SK-N-SH treated with all-trans-retinoic acid at 6 μM for 48 hours (cell line): ENCODE results near the gene GPR152.
"Not testable (repeated sequence)": the region's sequence is repeated elsewhere in the genome, so short reads cannot be mapped to it uniquely, and the experiment has no call there.

ENCODE experiments used
- ATAC-seq: fragments of 200-7000 bp; cut with Tn5 transposase; 3 replicates; pipeline ENCODE4 v1.9.1; 2020; ENCODE audit warnings: mild to moderate bottlenecking, moderate library complexity
- BACH2 ChIP-seq: fragments of 250-450 bp; sonication (Bioruptor Pico); IDR thresholded peaks from 2 replicates; pipeline ENCODE4 v1.9.0; 2021; ENCODE audit warnings: mild to moderate bottlenecking, borderline replicate concordance
- CREB5 ChIP-seq: fragments of 250-450 bp; sonication (Bioruptor Pico); IDR thresholded peaks from 2 replicates; pipeline ENCODE4 v1.5.1; 2020; ENCODE audit warnings: low read depth, mild to moderate bottlenecking, moderate library complexity
- CSDC2 ChIP-seq: fragments of 250-450 bp; sonication (Bioruptor Pico); IDR thresholded peaks from 2 replicates; pipeline ENCODE4 v1.5.0; 2020; ENCODE audit warnings: mild to moderate bottlenecking, moderate library complexity
- ESRRG ChIP-seq: fragments of 250-450 bp; sonication (Bioruptor Pico); IDR thresholded peaks from 2 replicates; pipeline ENCODE4 v1.6.1; 2021; ENCODE audit warnings: mild to moderate bottlenecking
- OSR1 ChIP-seq: fragments of 250-450 bp; sonication (Bioruptor Pico); IDR thresholded peaks from 2 replicates; pipeline ENCODE4 v1.8.0; 2022; ENCODE audit warnings: moderate library complexity, mild to moderate bottlenecking, inconsistent platforms
- PATZ1 ChIP-seq: fragments of 250-450 bp; sonication (Bioruptor Pico); IDR thresholded peaks from 2 replicates; pipeline ENCODE4 v1.8.0; 2020; ENCODE audit warnings: mild to moderate bottlenecking, moderate library complexity, borderline replicate concordance
- SNAI2 ChIP-seq: fragments of 250-450 bp; sonication (Bioruptor Pico); IDR thresholded peaks from 2 replicates; pipeline ENCODE4 v1.5.0; 2020; ENCODE audit warnings: mild to moderate bottlenecking, moderate library complexity
- TOX ChIP-seq: fragments of 250-450 bp; sonication (Bioruptor Pico); IDR thresholded peaks from 2 replicates; pipeline ENCODE4 v1.8.0; 2021; ENCODE audit warnings: mild to moderate bottlenecking, moderate library complexity, borderline replicate concordance
- TSHZ2 ChIP-seq: fragments of 250-450 bp; sonication (Bioruptor Pico); IDR thresholded peaks from 2 replicates; pipeline ENCODE4 v1.5.0; 2020; ENCODE audit warnings: mild to moderate bottlenecking, moderate library complexity
- ZC3H10 ChIP-seq: fragments of 250-450 bp; sonication (Bioruptor Pico); IDR thresholded peaks from 2 replicates; pipeline ENCODE4 v1.5.1; 2021; ENCODE audit warnings: mild to moderate bottlenecking, moderate library complexity
- ZFP3 ChIP-seq: fragments of 250-450 bp; sonication (Bioruptor Pico); IDR thresholded peaks from 2 replicates; pipeline ENCODE4 v1.5.0; 2020; ENCODE audit warnings: mild to moderate bottlenecking, moderate library complexity
- ZNF565 ChIP-seq: fragments of 450-650 bp; formaldehyde crosslinking; conservative IDR thresholded peaks from 2 replicates; pipeline ENCODE4 v1.5.0; 2020; ENCODE audit warnings: low read depth, mild to moderate bottlenecking, moderate library complexity

The GPR152 gene

GRCh38 chr11:67429722-67430121 lies 22.8 kb downstream of the GPR152 start:
- ATAC-seq = no peak
- TF ChIP-seq CREB5 (CRISPR knock-in tag) = no peak
- no peak for TF ChIP-seq TSHZ2
- TF ChIP-seq CSDC2 (CRISPR knock-in tag) = no peak
- TF ChIP-seq OSR1 (CRISPR knock-in tag) = no peak
- TF ChIP-seq ZFP3 (CRISPR knock-in tag) = no peak
- no peak for TF ChIP-seq BACH2 (CRISPR knock-in tag)
- no peak for TF ChIP-seq TOX
- TF ChIP-seq ZC3H10 (CRISPR knock-in tag) = no peak
- no peak for TF ChIP-seq ZNF565 (CRISPR knock-in tag)
- TF ChIP-seq PATZ1 (CRISPR knock-in tag) = no peak

GRCh38 chr11:67429038-67429668 lies 23.4 kb downstream of the GPR152 start:
- no peak for ATAC-seq
- no peak for TF ChIP-seq ESRRG (CRISPR knock-in tag)
- TF ChIP-seq ZFP3 (CRISPR knock-in tag) = no peak
- TF ChIP-seq, all 23 proteins: peak for 0

- no peak for TF ChIP-seq SNAI2 (CRISPR knock-in tag)
- 0 out of 2 replicates have a peak, but pooled peaks have one; percentile 50 for TF ChIP-seq TSHZ2
- no peak for TF ChIP-seq PATZ1 (CRISPR knock-in tag)
These were observed 24.2 kb downstream of the GPR152 start, which contains the start of gene RPS6KB2 for GRCh38 chr11:67428052-67429001. Gene RPS6KB2, plus strand, starts transcription at chr11:67428494. Its CDS starts 52 bp downstream, at chr11:67428546.

GRCh38 chr11:67427364-67427859 lies 25.1 kb downstream of the GPR152 start:
- not testable (repeated sequence) for ATAC-seq

More at GRCh38 chr11:67428052-67429001, 24.2 kb downstream of the GPR152 start, which contains the start of gene RPS6KB2:
- peak; percentile 93 for ATAC-seq
